NB4 (cell line): Measurements from ENCODE around the gene SARNP.
A peak's percentile ranks its signal among the peaks of the same experiment; 100 is the strongest.

Source experiments
- DNase-seq: peaks from one replicate; pipeline ENCODE4 v3.0.0; 2010; ENCODE audit warnings: low read depth
- H3K4me3 ChIP-seq: one replicate; pipeline ENCODE4 v1.5.1; 2011; ENCODE audit warnings: mild to moderate bottlenecking, low read depth, low read length, moderate library complexity
- CTCF ChIP-seq: IDR thresholded peaks from one replicate; pipeline ENCODE4 v1.5.1; 2012; ENCODE audit warnings: low read depth, low read length
- MAX ChIP-seq: IDR thresholded peaks from 2 replicates; pipeline ENCODE4 v1.6.1; 2011; ENCODE audit warnings: low read depth, low read length
- MYC ChIP-seq: IDR thresholded peaks from 2 replicates; pipeline ENCODE4 v1.6.1; 2011; ENCODE audit warnings: low read depth, low read length
- POLR2A ChIP-seq: IDR thresholded peaks from 2 replicates; pipeline ENCODE4 v1.6.1; 2011; ENCODE audit warnings: mild to moderate bottlenecking; ENCODE audit not compliant: insufficient read length; ENCODE audit errors: extremely low read depth

The SARNP gene

GRCh38 chr12:55812088-55812487 is 5.4 kb downstream of the SARNP start:
- TF ChIP-seq MYC: no peak
- no peak for TF ChIP-seq POLR2A
- TF ChIP-seq CTCF: no peak
- TF ChIP-seq MAX: no peak
- no peak for DNase-seq

GRCh38 chr12:55809274-55809673 is 8.2 kb downstream of the SARNP start:
- no peak overlapping the region for H3K4me3 ChIP-seq
- TF ChIP-seq CTCF (no peak), MYC (no peak), MAX (no peak), POLR2A (no peak)
- no peak for DNase-seq

More at GRCh38 chr12:55812088-55812487, 5.4 kb downstream of the SARNP start:
- no peak overlapping the region for H3K4me3 ChIP-seq

GRCh38 chr12:55806982-55807381 is 10.5 kb downstream of the SARNP start:
- TF ChIP-seq CTCF (no peak), POLR2A (no peak), MYC (no peak), MAX (no peak)
- no peak for DNase-seq
- H3K4me3 ChIP-seq: no peak overlapping the region

GRCh38 chr12:55797550-55797949 is 20.0 kb downstream of the SARNP start:
- no peak overlapping the region for H3K4me3 ChIP-seq
- TF ChIP-seq CTCF (no peak), POLR2A (no peak), MAX (no peak), MYC (no peak)
- DNase-seq: no peak

- no peak for TF ChIP-seq POLR2A
- TF ChIP-seq CTCF: peak; percentile 64
- no peak overlapping the region for H3K4me3 ChIP-seq
- DNase-seq: peak; percentile 64
Measured at GRCh38 chr12:55797068-55797467, 20.5 kb downstream of the SARNP start.

- no peak overlapping the region for H3K4me3 ChIP-seq
- DNase-seq: no peak
- TF ChIP-seq CTCF (no peak), MAX (no peak), MYC (no peak), POLR2A (no peak)
Measured at GRCh38 chr12:55795950-55796349, 21.6 kb downstream of the SARNP start.
